Type B pancreatic cell (in vitro differentiated cells): Measurements from ENCODE around the gene GPHB5. TPM values are rescaled to one million over a fixed set of nuclear protein-coding genes. Genes with fewer than 3 reads are reported as not detected.

Experiments used
- DNase-seq: peaks from one replicate; pipeline ENCODE4 v3.0.0; 2021; ENCODE audit warnings: mixed read lengths; ENCODE audit not compliant: unreplicated experiment; ENCODE audit errors: extremely low spot score
- H3K27ac Mint-ChIP-seq: 2 replicates; pipeline ENCODE4 v1.8.0; 2021; ENCODE audit warnings: mild to moderate bottlenecking, mixed read lengths
- H3K27me3 Mint-ChIP-seq: 2 replicates; pipeline ENCODE4 v1.8.0; 2021; ENCODE audit warnings: mixed read lengths
- H3K36me3 Mint-ChIP-seq: 2 replicates; pipeline ENCODE4 v1.8.0; 2021; ENCODE audit warnings: mixed read lengths
- H3K4me1 Mint-ChIP-seq: one replicate; pipeline ENCODE4 v1.8.0; 2021; ENCODE audit warnings: mixed read lengths; ENCODE audit not compliant: unreplicated experiment
- H3K4me3 Mint-ChIP-seq: 2 replicates; pipeline ENCODE4 v1.8.0; 2021; ENCODE audit warnings: mild to moderate bottlenecking, mixed read lengths
- H3K9me3 Mint-ChIP-seq: 2 replicates; pipeline ENCODE4 v1.8.0; 2021; ENCODE audit warnings: mixed read lengths
- CTCF ChIP-seq: fragments of 200-600 bp; sonication (generic); conservative IDR thresholded peaks from 2 replicates; pipeline ENCODE4 v1.5.0; 2021; ENCODE audit warnings: antibody characterized with exemption, mild to moderate bottlenecking
- total RNA-seq: library from RNA; stranded (reverse); gene quantifications from 2 replicates; pipeline ENCODE4 v1.2.1, GENCODE V29; 2021; ENCODE audit warnings: low replicate concordance

GPHB5 gene
- total RNA-seq, 1 donor from 2014 or later, result not detected

DNA sequence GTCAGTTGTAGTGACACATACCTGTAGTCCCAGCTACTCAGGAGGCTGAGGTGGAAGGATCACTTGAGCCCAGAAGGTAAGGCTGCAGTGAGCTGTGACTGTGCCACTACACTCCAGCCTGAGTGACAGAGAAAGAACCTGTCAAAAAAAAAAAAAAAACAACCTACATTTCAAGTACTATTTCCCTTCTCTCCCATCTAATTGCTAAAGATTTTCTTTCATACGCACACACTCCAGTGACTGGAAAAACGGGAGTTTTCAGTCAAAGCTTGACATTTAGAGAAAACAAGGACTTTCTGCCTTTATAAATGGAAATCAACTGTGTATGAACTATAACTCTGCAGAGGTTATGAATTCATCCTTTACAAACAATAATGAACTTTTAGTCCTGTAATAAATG is 25.9 kb downstream of the GPHB5 start:
- Mint-ChIP-seq H3K27ac (no peak overlapping the region), H3K27me3 (no peaks in the 10 kb centered on the region), H3K36me3 (no peaks in the 10 kb centered on the region), H3K4me1 (peaks cover 14% of the 10 kb centered on the region), H3K4me3 (no peak overlapping the region), H3K9me3 (peaks cover 3% of the 10 kb centered on the region)
- no peak for TF ChIP-seq CTCF
- no peak for DNase-seq

- Mint-ChIP-seq H3K4me3 (no peak overlapping the region), H3K27ac (no peak overlapping the region), H3K9me3 (peaks cover 3% of the 10 kb centered on the region), H3K36me3 (no peaks in the 10 kb centered on the region), H3K4me1 (peaks cover 9% of the 10 kb centered on the region), H3K27me3 (no peaks in the 10 kb centered on the region)
- no peak for TF ChIP-seq CTCF
- DNase-seq, result no peak
Observed at GRCh38 chr14:63290741-63291430, 27.8 kb downstream of the GPHB5 start.

DNA sequence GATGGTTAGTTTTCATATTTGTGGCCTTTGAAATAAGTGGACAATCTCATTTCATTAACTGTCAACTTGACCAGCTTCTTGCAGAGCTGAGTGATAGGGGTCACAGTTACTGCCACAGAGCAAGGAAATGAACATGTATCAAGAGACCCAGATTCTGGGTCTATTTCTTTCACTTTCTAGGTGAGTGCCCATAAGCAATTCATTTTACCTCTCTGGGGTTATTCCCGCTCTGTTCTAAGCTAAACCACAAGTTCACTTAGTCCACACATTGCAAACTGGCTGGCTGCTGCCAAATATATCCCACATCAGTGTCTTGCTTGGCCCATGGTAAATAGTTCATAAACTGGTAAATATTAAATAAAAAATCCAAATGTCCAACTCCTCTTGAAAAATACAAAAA is 29.9 kb downstream of the GPHB5 start:
- H3K36me3 Mint-ChIP-seq, result no peaks in the 10 kb centered on the region
- no peak for DNase-seq
- no peak for TF ChIP-seq CTCF
- H3K4me1 Mint-ChIP-seq, result peaks cover 9% of the 10 kb centered on the region
- H3K4me3 Mint-ChIP-seq, result no peak overlapping the region
- no peak overlapping the region for H3K27ac Mint-ChIP-seq
- H3K9me3 Mint-ChIP-seq, result peaks cover 3% of the 10 kb centered on the region
- H3K27me3 Mint-ChIP-seq, result no peaks in the 10 kb centered on the region

DNA sequence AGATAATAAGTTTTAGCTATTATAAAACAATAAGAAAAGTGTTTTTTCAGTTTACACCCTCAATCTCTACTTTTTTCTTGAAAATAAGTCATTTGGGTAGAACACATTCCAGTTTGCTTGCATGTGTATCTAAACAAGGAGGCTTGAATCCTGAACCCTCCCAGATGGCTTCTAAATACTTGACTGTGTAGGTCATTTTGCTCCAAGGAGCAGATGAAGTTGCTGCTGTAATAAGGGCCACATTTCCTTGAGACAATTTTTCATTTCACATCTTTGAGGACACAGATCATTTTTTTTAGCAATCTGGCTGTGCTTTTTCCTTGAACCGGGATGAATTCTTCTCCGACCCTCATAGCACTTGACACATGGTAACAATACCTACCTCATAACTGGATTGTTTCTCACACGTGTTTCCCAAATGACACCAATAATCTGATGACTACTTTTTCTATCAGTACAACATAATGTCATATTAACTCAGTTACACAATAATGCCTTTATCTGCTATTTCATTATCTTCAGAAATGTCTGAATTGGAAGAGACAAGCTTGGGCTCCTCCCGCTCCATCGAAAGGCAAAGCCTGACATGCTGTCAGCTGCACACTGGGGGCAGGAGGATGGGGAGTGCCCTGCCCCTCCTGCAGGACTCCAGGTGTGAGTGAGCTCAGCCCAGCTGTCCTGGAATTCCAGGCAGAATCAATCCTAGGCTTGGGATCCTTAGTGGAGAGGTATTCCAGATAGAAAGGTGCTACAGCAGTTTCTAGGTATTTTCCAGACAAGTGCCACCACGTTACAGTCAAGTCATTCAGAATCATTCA is 30.9 kb downstream of the GPHB5 start:
- Mint-ChIP-seq H3K4me1 (peaks cover 9% of the 10 kb centered on the region), H3K9me3 (no peaks in the 10 kb centered on the region), H3K36me3 (no peaks in the 10 kb centered on the region), H3K27ac (no peak overlapping the region), H3K4me3 (no peak overlapping the region), H3K27me3 (no peaks in the 10 kb centered on the region)
- DNase-seq, result no peak
- TF ChIP-seq CTCF, result no peak

GRCh38 chr14:63286071-63286470 is 32.7 kb downstream of the GPHB5 start:
- no peak for TF ChIP-seq CTCF
- H3K4me1 Mint-ChIP-seq, result peaks cover 4% of the 10 kb centered on the region
- no peak for DNase-seq
- no peaks in the 10 kb centered on the region for H3K27me3 Mint-ChIP-seq
- no peaks in the 10 kb centered on the region for H3K9me3 Mint-ChIP-seq
- no peak overlapping the region for H3K4me3 Mint-ChIP-seq
- no peaks in the 10 kb centered on the region for H3K36me3 Mint-ChIP-seq
- H3K27ac Mint-ChIP-seq, result no peak overlapping the region
